PC-3 (cell line): ENCODE results near the gene SULT1E1.

Experiments
- CTCF ChIP-seq: fragments of 300-600 bp; sonication (generic); conservative IDR thresholded peaks from 2 replicates; pipeline ENCODE4 v1.5.1; 2017; ENCODE audit warnings: antibody characterized with exemption, low read depth, mild to moderate bottlenecking, low read length
- EZH2 ChIP-seq: fragments of 300-600 bp; sonication (generic); IDR thresholded peaks from one replicate; pipeline ENCODE4 v1.6.1; 2017; ENCODE audit warnings: antibody characterized with exemption, mild to moderate bottlenecking, low read length; ENCODE audit not compliant: unreplicated experiment
- EZH2phosphoT487 ChIP-seq: fragments of 300-600 bp; sonication (generic); IDR thresholded peaks from 2 replicates; pipeline ENCODE4 v1.6.1; 2018; ENCODE audit warnings: mild to moderate bottlenecking, antibody characterized with exemption, low read length, borderline replicate concordance

DNA sequence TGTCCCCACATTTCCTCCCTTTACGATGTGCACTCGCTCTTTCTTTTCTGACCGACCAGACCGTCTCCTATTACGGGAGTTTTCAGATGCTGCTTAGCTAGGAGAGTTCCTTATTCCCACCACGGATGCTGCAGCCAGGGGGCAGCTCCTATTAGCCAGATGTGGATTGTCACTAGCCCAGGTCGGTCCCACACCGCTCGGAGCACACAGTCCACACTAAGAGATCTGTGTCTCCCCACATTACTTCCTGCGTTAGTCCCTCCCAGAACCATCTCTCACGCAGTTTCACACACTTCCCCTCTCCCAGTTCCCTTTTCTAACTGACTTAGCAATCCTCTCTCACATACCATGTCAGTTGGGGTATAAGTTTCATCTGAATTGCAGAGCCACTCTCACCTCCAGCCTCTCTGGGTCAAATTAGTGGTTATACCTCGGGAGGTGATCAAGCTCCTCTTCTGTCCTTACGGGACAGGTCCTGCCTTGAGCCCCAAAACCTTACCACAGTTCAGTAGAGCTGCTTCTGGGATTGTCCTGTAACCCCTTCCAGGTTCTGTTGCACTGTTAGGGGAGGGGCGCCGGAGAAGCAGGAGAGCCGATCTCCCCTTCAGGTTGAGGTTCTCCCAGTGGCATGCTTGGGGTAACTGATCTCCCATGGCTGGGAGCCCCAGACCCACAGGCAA, 28.2 kb downstream of the SULT1E1 start:
- no peak for TF ChIP-seq CTCF
- TF ChIP-seq EZH2: no peak
- no peak for TF ChIP-seq EZH2phosphoT487
